ENCODE results near the gene ZCCHC17. TPM values are rescaled to one million over a fixed set of nuclear protein-coding genes. Genes with fewer than 3 reads are reported as not detected.

The ZCCHC17 gene
- total RNA-seq, 1 experiment from 2014 or later, result 83.9 TPM

DNA sequence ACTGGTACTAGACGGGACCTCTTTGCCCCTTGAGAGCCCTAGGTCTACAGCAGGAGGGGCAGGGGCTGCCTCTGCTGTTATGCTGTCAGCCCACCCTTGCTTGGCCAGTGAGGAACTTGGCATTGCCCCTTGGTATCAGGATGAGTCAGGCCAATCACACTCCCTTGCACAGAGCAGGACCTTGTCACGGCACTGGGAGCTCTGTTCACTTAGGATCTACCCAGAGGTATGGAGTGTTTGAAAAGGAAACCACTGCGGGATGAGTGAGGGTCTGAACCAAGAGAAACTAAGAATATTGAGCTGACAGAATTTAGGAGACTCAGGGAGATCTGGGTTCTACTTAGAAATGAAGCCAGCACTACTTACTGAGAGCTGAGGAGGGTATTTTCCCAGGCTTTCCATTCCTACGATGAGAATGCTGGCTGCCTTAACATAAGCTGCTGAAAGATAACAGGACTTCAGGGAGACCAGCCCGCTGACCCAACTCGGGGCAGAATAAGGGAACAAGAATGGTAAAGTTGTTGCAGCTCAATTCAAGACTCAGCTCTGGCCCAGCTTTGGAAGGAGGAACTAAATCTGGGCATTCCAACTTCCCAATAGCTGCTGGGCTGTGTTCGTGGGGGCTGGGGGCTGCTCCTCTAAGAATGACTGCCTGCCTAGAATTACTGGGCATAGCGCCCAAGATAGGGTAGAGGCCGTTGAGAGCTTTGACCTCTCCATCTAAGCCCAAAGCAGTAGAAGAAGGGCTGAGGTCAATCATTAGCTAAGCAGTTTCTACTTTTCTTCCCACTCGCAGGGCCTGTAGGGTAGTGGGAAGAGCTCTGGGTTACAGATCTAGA is 74.5 kb downstream of the ZCCHC17 start:
- peaks cover 3% of the 10 kb centered on the region; the same call in 1 of the 2 replicates for H3K27me3 ChIP-seq (ENCODE audit: control insufficient read depth, insufficient read depth, low read length)
- no peak overlapping the region for H3K4me3 ChIP-seq (ENCODE audit: insufficient read depth, low read depth, low read length)
- DNase-seq, result no peak
- peaks cover 2% of the 10 kb centered on the region for H3K36me3 ChIP-seq (replicated peaks; ENCODE audit: control insufficient read depth, insufficient read depth, low read length)

DNA sequence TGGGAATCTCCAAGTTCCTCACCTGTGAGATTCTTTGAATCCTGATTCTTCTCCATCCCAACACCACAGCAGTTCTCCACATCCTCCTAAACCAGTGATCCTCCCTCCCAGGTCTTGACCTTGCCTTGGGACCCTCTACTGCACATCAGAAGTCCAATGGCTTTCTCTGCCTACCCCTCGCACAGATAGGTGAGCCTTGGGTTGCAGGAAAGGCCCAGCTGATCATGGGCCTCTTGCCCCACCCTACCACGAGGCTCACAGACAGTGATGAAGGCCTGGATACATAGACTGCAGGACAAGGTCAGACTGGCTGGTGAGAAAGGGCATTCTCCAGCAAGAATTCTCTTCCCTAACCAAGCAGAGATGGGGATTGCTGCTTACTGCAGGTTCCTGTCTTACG is 75.2 kb downstream of the ZCCHC17 start:
- Histone ChIP-seq H3K27me3 (ENCODE audit: control insufficient read depth, insufficient read depth, low read length) (peaks cover 3% of the 10 kb centered on the region; the same call in 1 of the 2 replicates), H3K4me3 (ENCODE audit: insufficient read depth, low read depth, low read length) (no peak overlapping the region), H3K36me3 (replicated peaks; ENCODE audit: control insufficient read depth, insufficient read depth, low read length) (peaks cover 2% of the 10 kb centered on the region)
- DNase-seq, result no peak

DNA sequence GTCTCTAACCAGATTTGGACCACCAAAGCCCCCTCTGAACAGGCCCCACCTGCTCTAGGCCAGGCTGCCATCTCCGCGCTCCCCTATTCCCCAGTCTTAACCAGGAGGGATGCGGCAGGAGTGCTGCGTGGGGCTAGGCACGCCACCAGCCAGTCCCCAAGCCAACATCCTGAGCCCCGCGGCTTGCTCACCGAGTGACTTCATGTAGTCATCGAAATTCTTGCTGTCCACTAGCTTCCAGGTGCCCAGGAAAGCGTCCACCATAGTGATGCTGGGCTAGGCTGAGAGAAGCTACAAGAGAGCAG is 75.9 kb downstream of the ZCCHC17 start:
- peak overlapping the region; percentile 41 for H3K4me3 ChIP-seq (ENCODE audit: insufficient read depth, low read depth, low read length)
- DNase-seq, result no peak
- no peaks in the 10 kb centered on the region; the same call in 1 of the 2 replicates for H3K36me3 ChIP-seq (replicated peaks; ENCODE audit: control insufficient read depth, insufficient read depth, low read length)
- H3K27me3 ChIP-seq (ENCODE audit: control insufficient read depth, insufficient read depth, low read length), result peaks cover 3% of the 10 kb centered on the region; the same call in 1 of the 2 replicates

GRCh38 chr1:31373056-31373896 is 76.4 kb downstream of the ZCCHC17 start, which contains the start of gene FABP3:
Gene FABP3 (minus strand): TSS chr1:31373076. CDS start chr1:31373014, 62 bp downstream.
- DNase-seq, result peak; percentile 96
- Histone ChIP-seq H3K36me3 (replicated peaks; ENCODE audit: control insufficient read depth, insufficient read depth, low read length) (no peaks in the 10 kb centered on the region; the same call in 1 of the 2 replicates), H3K27me3 (ENCODE audit: control insufficient read depth, insufficient read depth, low read length) (peaks cover 3% of the 10 kb centered on the region; the same call in 1 of the 2 replicates)

DNA sequence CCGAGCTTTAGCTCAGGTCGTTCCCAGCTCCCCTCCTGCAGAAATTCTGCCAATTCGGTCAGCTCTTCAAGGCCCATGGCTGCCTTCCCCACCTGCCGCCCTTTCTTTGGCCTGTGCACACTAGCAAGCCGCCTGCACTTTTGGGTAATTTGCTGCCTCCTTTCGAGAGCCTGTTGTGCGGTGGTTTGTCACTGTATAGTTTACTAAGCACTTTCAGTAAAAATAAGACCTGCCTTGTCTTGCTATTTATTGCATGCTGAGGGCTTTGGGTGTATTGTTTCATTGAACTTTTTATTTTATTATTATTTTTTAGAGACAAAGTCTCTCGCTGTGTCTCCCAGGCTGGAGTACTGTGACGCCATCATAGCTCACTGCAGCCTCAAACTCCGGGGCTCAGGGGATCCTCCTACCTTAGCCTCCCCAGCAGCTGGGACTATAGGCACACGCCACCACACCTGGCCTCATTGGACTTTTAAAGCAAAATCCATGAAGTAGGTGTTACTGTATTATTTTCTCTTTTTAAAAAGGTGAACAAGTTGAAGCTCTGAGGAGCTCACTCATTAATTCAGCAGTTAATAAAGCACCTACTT is 77.2 kb downstream of the ZCCHC17 start:
- Histone ChIP-seq H3K4me3 (ENCODE audit: insufficient read depth, low read depth, low read length) (peak overlapping the region; percentile 41), H3K36me3 (replicated peaks; ENCODE audit: control insufficient read depth, insufficient read depth, low read length) (no peaks in the 10 kb centered on the region; the same call in 1 of the 2 replicates), H3K27me3 (ENCODE audit: control insufficient read depth, insufficient read depth, low read length) (peaks cover 3% of the 10 kb centered on the region; the same call in 1 of the 2 replicates)
- DNase-seq, result no peak

More at GRCh38 chr1:31373056-31373896, 76.4 kb downstream of the ZCCHC17 start, which contains the start of gene FABP3:
- H3K4me3 ChIP-seq (ENCODE audit: insufficient read depth, low read depth, low read length), result peak within 1 kb of the TSS; percentile 41

DNA sequence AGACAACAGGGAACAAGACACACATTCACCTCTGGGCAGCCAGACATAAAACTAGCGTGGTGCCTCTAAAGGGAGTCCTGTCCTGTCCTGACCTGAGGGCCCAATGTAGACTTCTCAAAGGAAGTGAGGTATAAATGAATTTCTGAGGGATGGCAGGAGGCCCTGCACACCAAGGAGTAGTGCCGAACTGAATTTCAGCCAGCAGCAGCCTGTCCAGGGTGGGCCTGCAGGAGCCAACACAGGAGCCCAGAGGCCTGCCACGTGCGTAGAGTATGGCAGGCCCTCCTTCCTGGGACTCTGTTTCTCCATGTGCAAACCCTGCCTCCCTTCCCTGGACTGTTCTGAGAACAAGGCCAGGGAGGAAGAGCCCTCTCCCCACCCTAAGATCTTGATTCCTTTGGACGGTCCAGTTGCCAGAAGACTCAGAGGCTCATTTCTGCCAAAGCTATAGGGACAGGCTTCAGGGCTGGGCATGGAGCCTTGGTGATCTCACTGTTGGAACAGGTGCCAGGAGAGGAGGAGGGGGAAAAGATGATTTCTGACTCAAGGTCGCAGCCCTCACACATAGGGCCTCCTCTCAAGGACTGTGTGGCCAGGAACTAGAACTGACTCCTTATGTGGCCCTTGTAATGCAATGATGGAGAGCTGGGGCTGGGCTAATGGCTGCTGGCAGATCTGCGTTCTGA is 77.8 kb downstream of the ZCCHC17 start:
- H3K27me3 ChIP-seq (ENCODE audit: control insufficient read depth, insufficient read depth, low read length), result peaks cover 3% of the 10 kb centered on the region; the same call in 1 of the 2 replicates
- H3K36me3 ChIP-seq (replicated peaks; ENCODE audit: control insufficient read depth, insufficient read depth, low read length), result no peaks in the 10 kb centered on the region; the same call in 1 of the 2 replicates
- no peak overlapping the region for H3K4me3 ChIP-seq (ENCODE audit: insufficient read depth, low read depth, low read length)
- no peak for DNase-seq

- H3K36me3 ChIP-seq (replicated peaks; ENCODE audit: control insufficient read depth, insufficient read depth, low read length), result no peaks in the 10 kb centered on the region
- DNase-seq, result peak; percentile 73
Observed at GRCh38 chr1:31376375-31377134, 79.7 kb downstream of the ZCCHC17 start.

GRCh38 chr1:31377364-31377863 is 80.6 kb downstream of the ZCCHC17 start:
- Histone ChIP-seq H3K4me3 (ENCODE audit: insufficient read depth, low read depth, low read length) (no peak overlapping the region), H3K27me3 (ENCODE audit: control insufficient read depth, insufficient read depth, low read length) (no peaks in the 10 kb centered on the region; the same call in 1 of the 2 replicates), H3K36me3 (replicated peaks; ENCODE audit: control insufficient read depth, insufficient read depth, low read length) (no peaks in the 10 kb centered on the region)
- DNase-seq, result no peak

More at GRCh38 chr1:31376375-31377134, 79.7 kb downstream of the ZCCHC17 start:
- H3K27me3 ChIP-seq (ENCODE audit: control insufficient read depth, insufficient read depth, low read length), result peaks cover 3% of the 10 kb centered on the region; the same call in 1 of the 2 replicates
- H3K4me3 ChIP-seq (ENCODE audit: insufficient read depth, low read depth, low read length), result no peak overlapping the region

GRCh38 chr1:31378001-31378400 is 81.2 kb downstream of the ZCCHC17 start:
- DNase-seq, result no peak
- H3K27me3 ChIP-seq (ENCODE audit: control insufficient read depth, insufficient read depth, low read length), result no peaks in the 10 kb centered on the region
- H3K4me3 ChIP-seq (ENCODE audit: insufficient read depth, low read depth, low read length), result no peak overlapping the region
- no peaks in the 10 kb centered on the region for H3K36me3 ChIP-seq (replicated peaks; ENCODE audit: control insufficient read depth, insufficient read depth, low read length)

DNA sequence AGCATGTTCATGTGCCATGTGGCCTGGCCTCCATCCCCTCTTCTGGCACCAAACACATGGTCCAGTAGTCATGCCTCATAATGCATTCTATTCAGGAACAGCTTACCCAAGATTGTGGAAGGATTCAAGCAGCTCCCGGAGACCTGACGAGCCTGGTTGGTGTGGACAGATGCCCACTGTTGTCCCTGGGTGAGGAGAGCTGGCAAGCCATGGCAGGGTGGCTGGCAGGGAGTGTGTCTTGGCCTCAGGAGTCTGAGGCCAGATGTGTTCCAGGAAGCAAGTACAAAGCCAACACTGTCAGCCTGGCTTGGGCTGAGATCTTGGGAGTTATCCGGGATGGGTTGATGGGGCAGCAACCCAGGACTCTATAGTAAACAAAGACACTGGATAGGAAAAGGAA is 83.3 kb downstream of the ZCCHC17 start:
- H3K4me3 ChIP-seq (ENCODE audit: insufficient read depth, low read depth, low read length), result no peak overlapping the region
- H3K36me3 ChIP-seq (replicated peaks; ENCODE audit: control insufficient read depth, insufficient read depth, low read length), result no peaks in the 10 kb centered on the region
- no peaks in the 10 kb centered on the region for H3K27me3 ChIP-seq (ENCODE audit: control insufficient read depth, insufficient read depth, low read length)
- no peak for DNase-seq

DNA sequence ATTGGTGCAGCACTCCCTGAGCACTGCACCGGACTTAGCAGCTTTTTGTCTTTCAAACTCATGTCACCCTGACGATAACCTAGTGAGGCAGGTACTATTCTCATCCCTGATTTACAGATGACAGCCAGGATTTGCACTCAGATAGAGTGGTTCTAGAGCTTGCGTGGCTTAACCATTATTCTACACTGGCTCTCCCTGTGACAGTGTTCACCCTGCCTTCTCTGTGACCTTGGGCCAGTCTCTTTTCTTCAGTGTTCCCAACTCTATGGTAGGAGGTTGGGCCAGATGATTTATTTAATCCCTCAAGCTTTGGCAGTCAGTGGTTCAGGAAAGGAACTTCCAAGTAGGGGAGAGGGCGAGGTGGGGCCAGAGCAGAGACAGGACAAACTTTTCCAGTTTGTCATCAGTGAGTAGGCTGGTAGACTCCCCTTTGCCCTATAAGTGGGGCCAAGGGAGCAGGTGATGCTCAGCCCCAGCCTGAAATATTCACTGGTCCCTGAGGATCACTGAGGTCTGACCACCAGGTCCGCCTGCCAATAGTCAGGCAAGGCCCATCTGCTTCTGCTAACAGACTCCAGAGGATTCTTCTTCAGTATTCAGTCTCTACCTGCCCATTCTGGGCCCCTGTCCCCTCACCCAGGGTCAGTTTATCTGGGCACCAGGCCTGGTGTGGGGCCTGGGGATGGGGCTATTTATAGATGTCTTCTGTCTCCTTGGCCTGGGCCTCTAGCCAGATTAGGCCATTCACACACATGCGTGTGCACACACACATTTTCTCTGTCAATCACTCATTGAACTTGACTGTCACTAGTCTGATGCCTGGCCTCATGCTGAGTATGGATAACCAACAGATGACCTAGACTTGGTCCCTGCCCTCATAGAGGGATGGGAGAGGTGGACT is 84.8 kb downstream of the ZCCHC17 start:
- Histone ChIP-seq H3K36me3 (replicated peaks; ENCODE audit: control insufficient read depth, insufficient read depth, low read length) (no peaks in the 10 kb centered on the region), H3K27me3 (ENCODE audit: control insufficient read depth, insufficient read depth, low read length) (no peaks in the 10 kb centered on the region), H3K4me3 (ENCODE audit: insufficient read depth, low read depth, low read length) (no peak overlapping the region)
- DNase-seq, result no peak

- Histone ChIP-seq H3K4me3 (ENCODE audit: insufficient read depth, low read depth, low read length) (no peak overlapping the region), H3K36me3 (replicated peaks; ENCODE audit: control insufficient read depth, insufficient read depth, low read length) (no peaks in the 10 kb centered on the region), H3K27me3 (ENCODE audit: control insufficient read depth, insufficient read depth, low read length) (no peaks in the 10 kb centered on the region)
- DNase-seq, result no peak
Observed at GRCh38 chr1:31382379-31382989, 85.7 kb downstream of the ZCCHC17 start.
